CD4-positive, alpha-beta T cell treated with Interleukin-6 at 100 ng/mL for 8 hours (primary cell): ENCODE data around the gene CNGA4.
"Not testable (repeated sequence)": the region's sequence is repeated elsewhere in the genome, so short reads cannot be mapped to it uniquely, and the experiment has no call there.

Experiments used
- DNase-seq: peaks from one replicate; pipeline ENCODE4 v3.0.0-alpha.2; 2020; ENCODE audit warnings: mixed read lengths, low spot score

CNGA4 gene

DNA sequence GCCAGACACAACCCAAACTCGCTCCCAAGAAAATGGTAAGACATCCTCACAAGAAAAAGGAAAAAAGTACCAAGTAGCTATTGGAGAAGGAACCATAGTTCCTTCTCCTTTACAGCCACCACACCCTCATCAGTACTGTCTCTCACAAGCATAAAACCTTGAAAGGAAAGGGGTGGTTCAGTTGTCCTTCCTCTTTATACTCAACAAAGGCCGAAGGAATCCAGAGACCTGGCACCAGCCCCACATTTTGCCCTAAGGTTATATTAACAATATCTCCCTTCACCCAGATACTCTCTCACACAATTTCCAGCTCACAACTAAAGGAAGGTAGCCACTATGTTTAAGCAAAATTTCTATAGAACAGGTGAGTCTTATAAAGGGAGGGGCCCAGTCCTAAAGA is 13.0 kb upstream of the CNGA4 start:
- DNase-seq = no peak

GRCh38 chr11:6228520-6228919 is 10.4 kb upstream of the CNGA4 start:
- DNase-seq = no peak

DNA sequence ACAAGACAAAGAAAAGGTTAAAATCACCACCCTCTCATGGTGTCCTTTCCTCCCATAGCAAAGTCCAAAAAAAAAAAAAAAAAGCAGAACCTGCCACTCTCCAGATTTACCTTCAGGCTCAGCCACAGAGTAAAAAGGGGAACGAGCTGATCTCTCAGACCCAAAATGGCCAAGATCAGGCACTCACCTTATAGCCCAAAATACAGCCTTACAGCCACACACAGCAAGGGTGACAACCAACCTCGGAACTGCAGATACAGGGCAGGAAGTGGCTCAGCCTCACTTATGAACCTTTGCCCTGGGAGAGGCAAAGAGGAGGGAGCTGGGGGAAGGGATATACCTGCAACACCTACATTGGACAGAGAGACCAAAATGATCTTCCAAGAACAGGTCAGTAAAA is 9.0 kb upstream of the CNGA4 start:
- peak; percentile 19 for DNase-seq

DNA sequence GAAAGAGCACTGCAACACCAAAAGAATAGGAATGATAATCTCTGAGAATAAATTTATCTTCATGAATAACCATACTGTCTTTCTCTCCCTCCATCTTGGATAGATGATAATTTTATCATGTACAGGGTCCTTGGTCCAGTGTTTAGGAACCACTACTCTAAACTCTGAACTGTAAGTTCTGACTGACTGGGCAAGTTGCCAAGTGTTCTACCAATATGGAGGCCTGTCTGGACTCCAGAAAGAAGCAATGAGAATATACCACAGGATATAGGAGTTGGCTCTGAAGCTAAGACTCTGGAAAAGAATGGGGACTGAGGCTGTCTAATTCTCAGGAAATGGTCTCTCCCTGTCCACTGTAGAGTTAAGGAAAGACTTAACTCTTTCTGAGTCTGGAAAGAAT is 6.0 kb upstream of the CNGA4 start:
- DNase-seq = no peak

DNA sequence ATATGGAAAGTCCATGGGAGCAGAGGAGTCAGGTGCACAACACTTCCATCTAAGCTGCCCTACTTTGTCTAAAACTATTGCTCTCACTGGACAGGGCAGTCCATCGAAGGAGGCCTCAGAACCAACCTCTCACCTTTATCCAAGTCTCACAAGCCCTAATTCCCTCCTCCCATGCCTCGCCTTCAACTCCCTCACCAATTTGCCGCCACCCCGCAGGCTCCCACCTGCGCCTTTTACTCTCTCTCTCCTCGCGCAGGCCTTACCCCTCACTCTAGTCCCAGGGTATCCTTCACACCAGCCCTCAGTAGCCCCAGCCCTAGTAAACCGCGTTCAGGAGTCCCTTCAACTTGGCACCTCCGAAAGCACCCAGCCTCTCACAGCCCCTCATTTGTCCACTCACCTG is 4.9 kb upstream of the CNGA4 start:
- DNase-seq = no peak

DNA sequence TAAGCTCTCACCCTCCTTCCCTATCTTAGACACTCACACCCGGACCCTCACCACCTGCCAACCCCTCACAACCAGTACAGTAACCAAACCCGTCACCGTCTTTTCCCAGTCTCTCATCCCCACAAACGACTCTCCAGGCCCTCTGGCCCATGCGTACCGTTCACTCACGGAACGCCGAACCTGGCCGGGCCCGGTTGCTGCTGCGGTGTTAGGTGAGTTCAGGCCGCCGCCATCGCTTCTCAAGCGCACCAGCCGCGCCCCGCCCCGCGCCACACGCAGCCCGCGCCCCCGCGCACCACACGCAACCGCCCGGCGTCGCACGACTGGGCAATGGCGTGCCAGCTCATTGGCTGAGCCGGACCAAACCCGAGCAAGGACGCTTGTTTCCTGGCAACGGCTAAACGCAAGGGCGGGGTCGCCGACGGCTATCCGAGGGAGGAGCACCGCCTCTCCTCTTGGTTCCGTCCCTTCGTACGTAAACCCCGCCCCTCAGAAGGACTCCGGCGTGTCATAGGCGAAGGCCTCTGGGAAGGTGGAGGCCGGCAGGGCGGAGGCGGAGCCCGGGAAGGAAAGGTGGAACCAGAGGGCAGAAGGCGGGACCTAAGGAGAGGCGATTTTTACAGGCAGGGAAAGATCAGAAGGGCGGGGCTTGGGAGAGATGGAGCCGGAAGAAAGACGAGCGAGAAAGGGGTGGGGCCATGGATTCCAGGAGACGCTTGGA is 4.3 kb upstream of the CNGA4 start, which contains the start of gene FHIP1B:
FHIP1B (minus strand) TSS at position 250 of the 721 bp plus-strand sequence. CDS start 10,120 bp downstream, outside the sequence.
- peak; percentile 100 for DNase-seq

DNA sequence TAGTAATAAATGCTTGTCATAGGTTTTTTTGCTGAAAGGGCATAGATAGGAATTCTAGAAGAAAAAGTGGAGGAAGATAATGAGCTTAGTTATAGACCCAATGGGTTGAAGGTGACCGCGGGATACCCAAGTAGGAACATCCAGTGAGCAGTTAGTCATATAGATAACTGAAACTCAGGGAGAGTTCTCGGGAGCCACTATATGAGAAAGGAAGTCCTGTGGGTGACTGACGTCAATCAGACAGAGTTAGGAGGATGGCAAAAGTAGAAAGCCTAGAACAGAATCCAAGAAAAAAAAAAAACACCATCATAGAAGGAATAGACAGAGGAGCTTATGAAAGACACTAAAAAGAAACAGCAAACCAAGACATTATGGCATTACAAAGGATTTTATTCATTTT is 1.6 kb upstream of the CNGA4 start:
- no peak for DNase-seq

DNA sequence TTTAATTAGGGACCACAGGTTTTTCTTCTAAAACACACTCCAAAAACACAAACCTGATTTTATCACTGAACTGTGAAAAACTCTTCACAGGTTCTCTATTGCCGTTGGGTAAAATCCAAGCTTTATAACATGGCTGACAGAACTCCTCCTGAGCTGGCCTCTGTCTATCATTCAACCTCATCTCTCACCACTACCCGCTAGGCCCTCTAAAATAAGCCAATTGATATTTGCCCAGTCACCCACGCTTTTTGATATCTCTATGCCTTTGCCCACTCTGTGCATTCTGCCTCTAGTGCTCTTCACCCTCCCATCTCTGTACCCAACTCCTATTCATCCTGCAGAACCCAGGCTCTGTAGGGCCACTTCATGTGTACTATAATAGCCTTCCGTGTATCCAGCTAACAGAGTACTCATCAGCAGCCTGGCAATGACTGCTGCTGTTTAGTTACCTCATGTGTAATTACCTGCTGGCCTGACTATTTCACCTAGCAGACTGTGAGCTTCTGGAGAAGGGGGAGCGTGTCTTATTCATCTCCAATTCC is 1.1 kb upstream of the CNGA4 start:
- DNase-seq = no peak

GRCh38 chr11:6240139-6240538 is 1.2 kb downstream of the CNGA4 start:
- no peak for DNase-seq

- no peak for DNase-seq
These were observed 1.9 kb downstream of the CNGA4 start for GRCh38 chr11:6240781-6241180.

GRCh38 chr11:6241316-6241715 is 2.4 kb downstream of the CNGA4 start:
- DNase-seq = no peak

- no peak for DNase-seq
These were observed 6.6 kb downstream of the CNGA4 start for GRCh38 chr11:6245536-6245935.

GRCh38 chr11:6248248-6248647 is 9.4 kb downstream of the CNGA4 start:
- DNase-seq = no peak

DNA sequence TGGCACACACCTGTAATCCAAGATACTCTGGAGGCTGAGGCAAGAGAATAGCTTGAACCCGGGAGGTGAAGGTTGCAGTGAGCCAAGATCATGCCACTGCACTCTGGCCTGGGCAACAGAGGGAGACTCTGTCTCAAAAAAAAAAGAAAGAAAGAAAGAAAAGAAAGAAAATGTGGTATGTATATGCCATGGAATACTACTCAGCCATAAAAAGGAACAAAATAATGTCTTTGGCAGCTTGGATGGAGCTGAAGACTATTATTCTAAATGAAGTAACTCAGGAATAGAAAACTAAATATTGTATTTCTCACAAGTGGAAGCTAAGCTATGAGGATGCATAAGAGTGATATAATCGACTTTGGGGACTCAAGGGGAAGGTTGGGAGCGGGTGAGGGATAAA is 10.0 kb downstream of the CNGA4 start:
- not testable (repeated sequence) for DNase-seq

- DNase-seq = no peak
These were observed 11.1 kb downstream of the CNGA4 start for GRCh38 chr11:6249770-6250555.

DNA sequence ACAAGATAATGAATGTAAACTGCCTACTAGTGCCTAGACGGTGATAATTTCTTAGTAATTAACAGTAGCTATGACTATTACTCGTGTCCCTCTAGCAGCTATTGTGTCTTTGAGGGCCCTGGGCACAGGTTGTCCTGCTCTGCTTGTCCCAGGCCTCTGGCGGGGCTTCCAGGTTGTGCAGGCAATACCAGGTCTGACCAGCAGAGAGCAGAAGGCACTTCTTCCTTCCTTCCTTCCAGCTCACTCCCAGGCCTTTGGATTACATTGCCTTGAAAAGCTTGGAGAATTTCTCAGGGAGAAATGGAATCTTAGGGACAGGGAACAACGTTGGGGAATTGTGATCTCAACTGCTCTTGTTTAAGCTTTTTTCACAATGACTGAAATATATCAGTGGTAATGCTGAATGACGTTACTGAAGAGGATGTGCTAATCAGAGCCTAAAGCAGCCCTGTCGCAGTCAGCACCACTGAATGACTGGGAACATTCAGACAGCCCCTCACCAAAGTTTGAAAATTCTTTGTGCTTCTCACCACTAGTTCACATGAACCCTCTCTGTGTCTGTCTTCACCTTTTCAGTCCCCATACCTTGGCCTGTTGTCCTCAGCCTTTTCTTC is 12.3 kb downstream of the CNGA4 start:
- peak; percentile 39 for DNase-seq

- DNase-seq = no peak
These were observed 13.1 kb downstream of the CNGA4 start for GRCh38 chr11:6251990-6252473.

DNA sequence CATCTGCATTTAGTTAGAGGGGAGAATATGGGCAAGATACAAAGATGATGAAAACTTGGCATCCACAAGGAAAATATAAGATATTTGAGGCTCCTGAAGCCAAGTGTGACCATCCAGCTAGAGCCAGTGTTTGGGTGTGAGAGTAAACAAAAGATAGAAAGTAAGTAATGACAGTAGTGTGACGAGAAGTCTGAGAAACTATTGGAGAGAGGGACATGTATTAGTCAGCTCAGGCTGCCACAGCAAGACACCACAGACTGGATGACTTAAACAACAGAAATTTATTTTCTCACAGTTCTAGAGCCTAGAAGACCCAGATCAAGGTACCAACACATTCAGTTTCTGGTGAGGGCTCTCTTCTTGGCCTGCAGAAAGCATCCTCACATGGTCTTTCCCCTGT is 14.3 kb downstream of the CNGA4 start:
- DNase-seq = no peak

GRCh38 chr11:6258141-6258540 is 19.3 kb downstream of the CNGA4 start:
- no peak for DNase-seq

DNA sequence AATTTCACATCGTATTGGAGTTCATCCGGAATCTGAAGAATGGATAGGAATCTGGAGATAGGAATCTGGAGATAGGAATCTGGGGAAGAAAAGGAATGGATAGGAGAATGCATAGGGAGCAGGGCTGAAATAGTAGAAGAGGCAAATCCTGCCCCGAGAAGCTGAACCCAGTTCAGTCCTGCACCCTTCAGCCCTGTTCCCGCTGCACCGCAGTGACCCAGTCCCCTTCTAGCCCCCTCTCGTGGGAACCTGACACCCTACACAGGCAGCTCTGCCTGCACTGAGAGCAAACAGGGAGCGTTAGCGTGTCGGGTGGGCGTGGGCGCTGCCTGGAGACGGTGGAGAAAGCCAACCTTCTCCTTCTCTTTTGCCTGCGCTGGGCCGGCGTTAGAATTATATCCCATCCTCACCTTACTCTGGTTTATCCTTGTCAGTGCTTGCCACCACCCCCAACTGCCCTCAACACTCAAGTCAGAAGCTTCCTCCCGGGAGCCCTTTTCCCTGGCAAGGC is 19.7 kb downstream of the CNGA4 start:
- no peak for DNase-seq

GRCh38 chr11:6260207-6260726 is 21.4 kb downstream of the CNGA4 start:
- no peak for DNase-seq

DNA sequence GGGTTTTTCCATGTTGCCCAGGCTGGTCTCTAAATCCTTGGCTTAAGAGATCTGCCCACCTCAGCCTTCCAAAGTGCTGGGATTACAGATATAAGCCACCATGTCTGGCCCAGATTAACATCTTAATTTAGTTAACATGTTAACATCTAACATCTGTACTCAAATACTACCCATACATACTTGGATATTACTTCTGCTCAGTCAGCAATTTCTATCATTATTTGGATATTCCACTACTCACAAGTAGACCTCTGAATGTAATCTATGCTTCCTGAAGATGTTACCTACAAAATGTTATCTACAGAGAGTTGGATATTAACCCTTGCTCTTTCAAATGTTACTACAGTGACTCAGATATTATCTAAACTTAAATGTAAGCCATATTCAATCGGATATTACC is 24.8 kb downstream of the CNGA4 start:
- no peak for DNase-seq
